GM23338 (cell line): ENCODE results near the gene GRK5.
"Not testable (repeated sequence)": the region's sequence is repeated elsewhere in the genome, so short reads cannot be mapped to it uniquely, and the experiment has no call there.

Source experiments
- CREB1 ChIP-seq: fragments of 250-450 bp; sonication (Bioruptor Pico); IDR thresholded peaks from 2 replicates; pipeline ENCODE4 v1.5.0; 2020; ENCODE audit warnings: low read depth, mild to moderate bottlenecking, moderate library complexity
- CTCF ChIP-seq, 2 experiments: fragments of 200-600 bp in 1 of 2; sonication (generic) in 1 of 2; conservative IDR thresholded peaks; 2 replicates each; pipeline versions ENCODE4 v1.5.1 to v1.6.1; 2016 to 2017; ENCODE audit warnings: antibody characterized with exemption in 2 of 2, low read depth in 2 of 2, mild to moderate bottlenecking in 2 of 2, moderate library complexity in 1 of 2
- ETS1 ChIP-seq: IDR thresholded peaks from 2 replicates; pipeline ENCODE4 v1.6.1; 2016; ENCODE audit warnings: antibody characterized with exemption
- EZH2 ChIP-seq: fragments of 200-600 bp; sonication (generic); IDR thresholded peaks from one replicate; pipeline ENCODE4 v1.8.0; 2017; ENCODE audit warnings: antibody characterized with exemption, mild to moderate bottlenecking, low read depth; ENCODE audit not compliant: unreplicated experiment
- EZH2phosphoT487 ChIP-seq: fragments of 200-600 bp; sonication (generic); IDR thresholded peaks from one replicate; pipeline ENCODE4 v1.8.1; 2018; ENCODE audit warnings: antibody characterized with exemption; ENCODE audit not compliant: unreplicated experiment
- JUNB ChIP-seq: IDR thresholded peaks from one replicate; pipeline ENCODE4 v1.6.1; 2016; ENCODE audit warnings: antibody characterized with exemption; ENCODE audit not compliant: unreplicated experiment
- NANOG ChIP-seq: IDR thresholded peaks from 2 replicates; pipeline ENCODE4 v1.6.1; 2016; ENCODE audit warnings: antibody characterized with exemption, borderline replicate concordance
- POLR2AphosphoS5 ChIP-seq: IDR thresholded peaks from 2 replicates; pipeline ENCODE4 v1.6.1; 2016; ENCODE audit warnings: antibody characterized with exemption, low read depth
- STAT1 ChIP-seq: IDR thresholded peaks from one replicate; pipeline ENCODE4 v1.6.1; 2016; ENCODE audit warnings: antibody characterized with exemption; ENCODE audit not compliant: unreplicated experiment
- TF ChIP-seq, protein P1 (sequence below): fragments of 250-450 bp; sonication (Bioruptor Pico); IDR thresholded peaks from 2 replicates; pipeline ENCODE4 v1.5.0; 2020; ENCODE audit warnings: mild to moderate bottlenecking, moderate library complexity
- TF ChIP-seq, protein P2 (sequence below): IDR thresholded peaks from one replicate; pipeline ENCODE4 v1.6.1; 2018; ENCODE audit warnings: antibody characterized with exemption; ENCODE audit not compliant: unreplicated experiment

- TF ChIP-seq CTCF (conservative IDR thresholded peaks at IDR 0.05; ENCODE audit: low read depth in 2 of 2); POLR2AphosphoS5; EZH2; CREB1 (CRISPR knock-in tag); EZH2phosphoT487; STAT1; ETS1; JUNB; NANOG: not testable (repeated sequence)
- TF ChIP-seq, protein P1, sequence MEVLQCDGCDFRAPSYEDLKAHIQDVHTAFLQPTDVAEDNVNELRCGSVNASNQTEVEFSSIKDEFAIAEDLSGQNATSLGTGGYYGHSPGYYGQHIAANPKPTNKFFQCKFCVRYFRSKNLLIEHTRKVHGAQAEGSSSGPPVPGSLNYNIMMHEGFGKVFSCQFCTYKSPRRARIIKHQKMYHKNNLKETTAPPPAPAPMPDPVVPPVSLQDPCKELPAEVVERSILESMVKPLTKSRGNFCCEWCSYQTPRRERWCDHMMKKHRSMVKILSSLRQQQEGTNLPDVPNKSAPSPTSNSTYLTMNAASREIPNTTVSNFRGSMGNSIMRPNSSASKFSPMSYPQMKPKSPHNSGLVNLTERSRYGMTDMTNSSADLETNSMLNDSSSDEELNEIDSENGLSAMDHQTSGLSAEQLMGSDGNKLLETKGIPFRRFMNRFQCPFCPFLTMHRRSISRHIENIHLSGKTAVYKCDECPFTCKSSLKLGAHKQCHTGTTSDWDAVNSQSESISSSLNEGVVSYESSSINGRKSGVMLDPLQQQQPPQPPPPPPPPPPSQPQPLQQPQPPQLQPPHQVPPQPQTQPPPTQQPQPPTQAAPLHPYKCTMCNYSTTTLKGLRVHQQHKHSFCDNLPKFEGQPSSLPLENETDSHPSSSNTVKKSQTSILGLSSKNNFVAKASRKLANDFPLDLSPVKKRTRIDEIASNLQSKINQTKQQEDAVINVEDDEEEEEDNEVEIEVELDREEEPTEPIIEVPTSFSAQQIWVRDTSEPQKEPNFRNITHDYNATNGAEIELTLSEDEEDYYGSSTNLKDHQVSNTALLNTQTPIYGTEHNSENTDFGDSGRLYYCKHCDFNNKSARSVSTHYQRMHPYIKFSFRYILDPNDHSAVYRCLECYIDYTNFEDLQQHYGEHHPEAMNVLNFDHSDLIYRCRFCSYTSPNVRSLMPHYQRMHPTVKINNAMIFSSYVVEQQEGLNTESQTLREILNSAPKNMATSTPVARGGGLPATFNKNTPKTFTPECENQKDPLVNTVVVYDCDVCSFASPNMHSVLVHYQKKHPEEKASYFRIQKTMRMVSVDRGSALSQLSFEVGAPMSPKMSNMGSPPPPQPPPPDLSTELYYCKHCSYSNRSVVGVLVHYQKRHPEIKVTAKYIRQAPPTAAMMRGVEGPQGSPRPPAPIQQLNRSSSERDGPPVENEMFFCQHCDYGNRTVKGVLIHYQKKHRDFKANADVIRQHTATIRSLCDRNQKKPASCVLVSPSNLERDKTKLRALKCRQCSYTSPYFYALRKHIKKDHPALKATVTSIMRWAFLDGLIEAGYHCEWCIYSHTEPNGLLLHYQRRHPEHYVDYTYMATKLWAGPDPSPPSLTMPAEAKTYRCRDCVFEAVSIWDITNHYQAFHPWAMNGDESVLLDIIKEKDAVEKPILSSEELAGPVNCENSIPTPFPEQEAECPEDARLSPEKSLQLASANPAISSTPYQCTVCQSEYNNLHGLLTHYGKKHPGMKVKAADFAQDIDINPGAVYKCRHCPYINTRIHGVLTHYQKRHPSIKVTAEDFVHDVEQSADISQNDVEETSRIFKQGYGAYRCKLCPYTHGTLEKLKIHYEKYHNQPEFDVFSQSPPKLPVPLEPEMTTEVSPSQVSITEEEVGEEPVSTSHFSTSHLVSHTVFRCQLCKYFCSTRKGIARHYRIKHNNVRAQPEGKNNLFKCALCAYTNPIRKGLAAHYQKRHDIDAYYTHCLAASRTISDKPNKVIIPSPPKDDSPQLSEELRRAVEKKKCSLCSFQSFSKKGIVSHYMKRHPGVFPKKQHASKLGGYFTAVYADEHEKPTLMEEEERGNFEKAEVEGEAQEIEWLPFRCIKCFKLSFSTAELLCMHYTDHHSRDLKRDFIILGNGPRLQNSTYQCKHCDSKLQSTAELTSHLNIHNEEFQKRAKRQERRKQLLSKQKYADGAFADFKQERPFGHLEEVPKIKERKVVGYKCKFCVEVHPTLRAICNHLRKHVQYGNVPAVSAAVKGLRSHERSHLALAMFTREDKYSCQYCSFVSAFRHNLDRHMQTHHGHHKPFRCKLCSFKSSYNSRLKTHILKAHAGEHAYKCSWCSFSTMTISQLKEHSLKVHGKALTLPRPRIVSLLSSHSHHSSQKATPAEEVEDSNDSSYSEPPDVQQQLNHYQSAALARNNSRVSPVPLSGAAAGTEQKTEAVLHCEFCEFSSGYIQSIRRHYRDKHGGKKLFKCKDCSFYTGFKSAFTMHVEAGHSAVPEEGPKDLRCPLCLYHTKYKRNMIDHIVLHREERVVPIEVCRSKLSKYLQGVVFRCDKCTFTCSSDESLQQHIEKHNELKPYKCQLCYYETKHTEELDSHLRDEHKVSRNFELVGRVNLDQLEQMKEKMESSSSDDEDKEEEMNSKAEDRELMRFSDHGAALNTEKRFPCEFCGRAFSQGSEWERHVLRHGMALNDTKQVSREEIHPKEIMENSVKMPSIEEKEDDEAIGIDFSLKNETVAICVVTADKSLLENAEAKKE (CRISPR knock-in tag): not testable (repeated sequence)
- TF ChIP-seq, protein P2, sequence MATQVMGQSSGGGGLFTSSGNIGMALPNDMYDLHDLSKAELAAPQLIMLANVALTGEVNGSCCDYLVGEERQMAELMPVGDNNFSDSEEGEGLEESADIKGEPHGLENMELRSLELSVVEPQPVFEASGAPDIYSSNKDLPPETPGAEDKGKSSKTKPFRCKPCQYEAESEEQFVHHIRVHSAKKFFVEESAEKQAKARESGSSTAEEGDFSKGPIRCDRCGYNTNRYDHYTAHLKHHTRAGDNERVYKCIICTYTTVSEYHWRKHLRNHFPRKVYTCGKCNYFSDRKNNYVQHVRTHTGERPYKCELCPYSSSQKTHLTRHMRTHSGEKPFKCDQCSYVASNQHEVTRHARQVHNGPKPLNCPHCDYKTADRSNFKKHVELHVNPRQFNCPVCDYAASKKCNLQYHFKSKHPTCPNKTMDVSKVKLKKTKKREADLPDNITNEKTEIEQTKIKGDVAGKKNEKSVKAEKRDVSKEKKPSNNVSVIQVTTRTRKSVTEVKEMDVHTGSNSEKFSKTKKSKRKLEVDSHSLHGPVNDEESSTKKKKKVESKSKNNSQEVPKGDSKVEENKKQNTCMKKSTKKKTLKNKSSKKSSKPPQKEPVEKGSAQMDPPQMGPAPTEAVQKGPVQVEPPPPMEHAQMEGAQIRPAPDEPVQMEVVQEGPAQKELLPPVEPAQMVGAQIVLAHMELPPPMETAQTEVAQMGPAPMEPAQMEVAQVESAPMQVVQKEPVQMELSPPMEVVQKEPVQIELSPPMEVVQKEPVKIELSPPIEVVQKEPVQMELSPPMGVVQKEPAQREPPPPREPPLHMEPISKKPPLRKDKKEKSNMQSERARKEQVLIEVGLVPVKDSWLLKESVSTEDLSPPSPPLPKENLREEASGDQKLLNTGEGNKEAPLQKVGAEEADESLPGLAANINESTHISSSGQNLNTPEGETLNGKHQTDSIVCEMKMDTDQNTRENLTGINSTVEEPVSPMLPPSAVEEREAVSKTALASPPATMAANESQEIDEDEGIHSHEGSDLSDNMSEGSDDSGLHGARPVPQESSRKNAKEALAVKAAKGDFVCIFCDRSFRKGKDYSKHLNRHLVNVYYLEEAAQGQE: not testable (repeated sequence)
Measured at GRCh38 chr10:119239630-119240029, 32.3 kb downstream of the GRK5 start.
